GM12878 (cell line): ENCODE data around the gene KLLN. TPM values are rescaled to one million over a fixed set of nuclear protein-coding genes. Genes with fewer than 3 reads are reported as not detected.
A peak's percentile ranks its signal among the peaks of the same experiment; 100 is the strongest.

Experiments
- ATF2 ChIP-seq: IDR thresholded peaks from 2 replicates; pipeline ENCODE4 v1.6.1; 2012; ENCODE audit warnings: low read length, inconsistent platforms
- BCL3 ChIP-seq: IDR thresholded peaks from 2 replicates; pipeline ENCODE4 v1.6.1; 2011; ENCODE audit warnings: borderline replicate concordance, low read depth, mild to moderate bottlenecking, moderate library complexity, low read length; ENCODE audit not compliant: insufficient read depth, poor library complexity, severe bottlenecking
- DPF2 ChIP-seq: fragments of 450-650 bp; IDR thresholded peaks from 2 replicates; pipeline ENCODE4 v1.6.1; 2017; ENCODE audit warnings: mild to moderate bottlenecking
- ETV6 ChIP-seq, 2 experiments: fragments of 450-650 bp in 1 of 2; IDR thresholded peaks in 1 of 2; conservative IDR thresholded peaks in 1 of 2; 2 replicates each; pipeline ENCODE4 v1.6.1; 2014; ENCODE audit warnings: antibody characterized with exemption in 1 of 2, borderline replicate concordance in 1 of 2, low read depth in 1 of 2, mild to moderate bottlenecking in 1 of 2, moderate library complexity in 1 of 2
- HDGF ChIP-seq: fragments of 450-650 bp; IDR thresholded peaks from 2 replicates; pipeline ENCODE4 v1.6.1; 2016; ENCODE audit warnings: antibody characterized with exemption
- IKZF1 ChIP-seq: fragments of 450-650 bp; conservative IDR thresholded peaks from 2 replicates; pipeline ENCODE4 v1.6.1; 2017; ENCODE audit warnings: antibody characterized with exemption, mild to moderate bottlenecking
- IRF4 ChIP-seq: IDR thresholded peaks from 2 replicates; pipeline ENCODE4 v1.6.1; 2011; ENCODE audit warnings: low read depth, low read length
- IRF5 ChIP-seq: fragments of 450-650 bp; IDR thresholded peaks from 2 replicates; pipeline ENCODE4 v1.6.1; 2017; ENCODE audit warnings: borderline replicate concordance
- NR2C1 ChIP-seq: fragments of 450-650 bp; IDR thresholded peaks from 2 replicates; pipeline ENCODE4 v1.6.1; 2017; ENCODE audit warnings: antibody characterized with exemption, mild to moderate bottlenecking, moderate library complexity
- NR2F1 ChIP-seq: fragments of 450-650 bp; conservative IDR thresholded peaks from 2 replicates; pipeline ENCODE4 v1.6.1; 2017; ENCODE audit warnings: mild to moderate bottlenecking
- PAX8 ChIP-seq: fragments of 450-650 bp; IDR thresholded peaks from 2 replicates; pipeline ENCODE4 v1.6.1; 2017; ENCODE audit warnings: mild to moderate bottlenecking, moderate library complexity
- PBX3 ChIP-seq: IDR thresholded peaks from 2 replicates; pipeline ENCODE4 v1.6.1; 2011; ENCODE audit warnings: mild to moderate bottlenecking, low read depth, low read length, moderate library complexity; ENCODE audit not compliant: insufficient replicate concordance
- PKNOX1 ChIP-seq: fragments of 450-650 bp; IDR thresholded peaks from 2 replicates; pipeline ENCODE4 v1.6.1; 2016; ENCODE audit warnings: mild to moderate bottlenecking
- POLR2A ChIP-seq: IDR thresholded peaks from 2 replicates; pipeline ENCODE4 v1.6.1; 2011; ENCODE audit warnings: low read depth, mild to moderate bottlenecking, low read length
- POLR2AphosphoS5 ChIP-seq: IDR thresholded peaks from 2 replicates; pipeline ENCODE4 v1.6.1; 2011; ENCODE audit warnings: mild to moderate bottlenecking, low read length, inconsistent platforms
- RB1 ChIP-seq: fragments of 450-650 bp; formaldehyde crosslinking; IDR thresholded peaks from 2 replicates; pipeline ENCODE4 v1.6.1; 2017; ENCODE audit warnings: mild to moderate bottlenecking, borderline replicate concordance
- SMAD1 ChIP-seq: fragments of 450-650 bp; IDR thresholded peaks from 2 replicates; pipeline ENCODE4 v1.6.1; 2018; ENCODE audit warnings: mild to moderate bottlenecking, low read depth; ENCODE audit not compliant: partially characterized antibody
- SMC3 ChIP-seq: IDR thresholded peaks from 2 replicates; pipeline ENCODE4 v1.6.1; 2011; ENCODE audit warnings: low read length, improper control_type of control experiment, borderline replicate concordance
- SREBF1 ChIP-seq: IDR thresholded peaks from 2 replicates; pipeline ENCODE4 v1.6.1; 2012; ENCODE audit warnings: mild to moderate bottlenecking, low read length
- SRF ChIP-seq, 2 experiments: IDR thresholded peaks; 2 replicates each; pipeline ENCODE4 v1.6.1; 2011; ENCODE audit warnings: low read depth in 2 of 2, low read length in 2 of 2, mild to moderate bottlenecking in 1 of 2, moderate library complexity in 1 of 2
- SUPT20H ChIP-seq: IDR thresholded peaks from 2 replicates; pipeline ENCODE4 v1.6.1; 2011; ENCODE audit warnings: low read depth, mild to moderate bottlenecking, low read length, moderate library complexity, borderline replicate concordance; ENCODE audit not compliant: control insufficient read depth
- TCF7 ChIP-seq: IDR thresholded peaks from 2 replicates; pipeline ENCODE4 v1.6.1; 2014; ENCODE audit warnings: antibody characterized with exemption, borderline replicate concordance
- USF1 ChIP-seq: IDR thresholded peaks from 2 replicates; pipeline ENCODE4 v1.6.1; 2011; ENCODE audit warnings: borderline replicate concordance, low read depth, mild to moderate bottlenecking, moderate library complexity, mixed read lengths, low read length; ENCODE audit not compliant: insufficient read depth; ENCODE audit errors: extremely low read length
- ZNF24 ChIP-seq: fragments of 450-650 bp; IDR thresholded peaks from 2 replicates; pipeline ENCODE4 v1.6.1; 2017; ENCODE audit warnings: antibody characterized with exemption, mild to moderate bottlenecking
- polyA plus RNA-seq, 11 experiments: library from polyadenylated mRNA; depleted of rRNA in 4 of 11; unstranded in 6 of 11; stranded (reverse) in 5 of 11; fragments of >200 nt; fragmentation: Nextera tagmentation in 4 of 11; fragmentation: Illumina TruSeq in 1 of 11; extraction: Ambion mirVana in 4 of 11; extraction: Trizol in 1 of 11; gene quantifications; 1 replicate in 1 of 11; 2 replicates in 10 of 11; pipeline versions ENCODE4 v1.2.1 to v1.2.3, GENCODE V29; 2011 to 2016; ENCODE audit warnings: inconsistent platforms in 2 of 11, missing spikeins in 2 of 11, low read depth in 1 of 11
- total RNA-seq, 4 experiments: library from RNA; depleted of rRNA in 3 of 4; stranded (reverse); fragments of >200 nt in 3 of 4; fragmentation: Illumina TruSeq in 1 of 4; extraction: Trizol in 1 of 4; gene quantifications; 2 replicates each; pipeline versions ENCODE4 v1.2.1 to v1.2.3, GENCODE V29; 2013 to 2021

KLLN gene
- total and polyA plus RNA-seq, 10 of the 15 experiments (the other 5 are each of a cell fraction or from before 2014, with no cell fraction given): 0.87 to 2.2 (median 1.7) TPM

- no peak for TF ChIP-seq SREBF1
- no peak for TF ChIP-seq NR2C1
- no peak for TF ChIP-seq SUPT20H
- TF ChIP-seq PKNOX1: no peak
- TF ChIP-seq NR2F1: no peak
- peak; percentile 49 for TF ChIP-seq IKZF1
- TF ChIP-seq POLR2AphosphoS5: no peak
- no peak for TF ChIP-seq DPF2
- TF ChIP-seq HDGF: no peak
- TF ChIP-seq ATF2: no peak
- no peak for TF ChIP-seq SMAD1
- no peak for TF ChIP-seq POLR2A
- TF ChIP-seq USF1: no peak
- peak; percentile 86; the same call in 1 of the 2 replicates for TF ChIP-seq SMC3
- TF ChIP-seq IRF5: no peak
- peak; percentile 62 for TF ChIP-seq ZNF24
- TF ChIP-seq PBX3: no peak
- TF ChIP-seq IRF4: peak; percentile 44; the same call in 1 of the 2 replicates
- no peak for TF ChIP-seq RB1
- no peak for TF ChIP-seq SRF (IDR thresholded peaks at IDR 0.05; ENCODE audit: low read depth in 2 of 2, low read length in 2 of 2)
- TF ChIP-seq BCL3: no peak
- TF ChIP-seq TCF7: no peak
- TF ChIP-seq ETV6 (conservative IDR thresholded peaks at IDR 0.05 in 1 of 2, IDR thresholded peaks at IDR 0.05 in 1 of 2; ENCODE audit: borderline replicate concordance in 1 of 2, low read depth in 1 of 2): 0 out of 4 replicates have a peak, but pooled peaks of 1 of the 2 experiments have one; percentile 39
- no peak for TF ChIP-seq PAX8
These were observed 3.1 kb downstream of the KLLN start (continued) for GRCh38 chr10:87860156-87860795.
